Activated CD4-positive, alpha-beta T cell treated with anti-CD3 and anti-CD28 coated beads, Interleukin-2, amount 10 ng/mL, durations not matched to agents 7 days and 5 days (primary cell): ENCODE measurements around the gene ITPR1. TPM values are rescaled to one million over a fixed set of nuclear protein-coding genes. Genes with fewer than 3 reads are reported as not detected.

ENCODE experiments used
- CTCF ChIA-PET: fragments of 350-600 bp; sonication (Branson Sonifier 250); formaldehyde crosslinking; loops from one replicate; lab custom pipeline; 2021; ENCODE audit warnings: antibody characterized with exemption; lab: Charles Lee
- POLR2A ChIA-PET: fragments of 350-600 bp; sonication (Branson Sonifier 250); formaldehyde crosslinking; loops from one replicate; lab custom pipeline; 2021; ENCODE audit warnings: antibody characterized with exemption; lab: Charles Lee
- DNase-seq: peaks from one replicate; pipeline ENCODE4 v3.0.0-alpha.2; 2020
- H3K27ac Mint-ChIP-seq: one replicate; pipeline ENCODE4 v1.8.0; 2021; ENCODE audit warnings: mild to moderate bottlenecking, moderate library complexity, mixed read lengths
- H3K27me3 Mint-ChIP-seq: one replicate; pipeline ENCODE4 v1.8.0; 2021; ENCODE audit warnings: mixed read lengths
- H3K36me3 Mint-ChIP-seq: one replicate; pipeline ENCODE4 v1.8.0; 2021; ENCODE audit warnings: low read depth, mixed read lengths
- H3K4me1 Mint-ChIP-seq: one replicate; pipeline ENCODE4 v1.8.0; 2021; ENCODE audit warnings: mixed read lengths
- H3K4me3 Mint-ChIP-seq: one replicate; pipeline ENCODE4 v1.8.0; 2021; ENCODE audit warnings: mild to moderate bottlenecking, moderate library complexity, mixed read lengths
- H3K9me3 Mint-ChIP-seq: one replicate; pipeline ENCODE4 v1.8.0; 2021; ENCODE audit warnings: mixed read lengths
- total RNA-seq, 2 experiments: library from RNA; stranded (reverse); gene quantifications; one replicate each; pipeline ENCODE4 v1.2.3, GENCODE V29; 2021

ITPR1 gene
- total RNA-seq, 2 experiments from 2014 or later = 42.3 to 44.7 TPM

- H3K4me3 Mint-ChIP-seq = no peak overlapping the region
- peaks cover 76% of the 10 kb centered on the region for H3K36me3 Mint-ChIP-seq
- CTCF ChIA-PET = interaction anchor here (0.9 kb wide), 1 partner anchor 86 kb away, joined by 3 read pairs; no protein-coding TSS in a partner anchor
- peak overlapping the region; percentile 48 for H3K27ac Mint-ChIP-seq
- peaks cover 47% of the 10 kb centered on the region for H3K4me1 Mint-ChIP-seq
- DNase-seq = no peak
- peaks cover 16% of the 10 kb centered on the region for H3K9me3 Mint-ChIP-seq
- POLR2A ChIA-PET = no interaction called here
- no peaks in the 10 kb centered on the region for H3K27me3 Mint-ChIP-seq
Measured at GRCh38 chr3:4818986-4819693, 326.0 kb downstream of the ITPR1 start.

GRCh38 chr3:4819746-4820145, 326.6 kb downstream of the ITPR1 start:
- CTCF ChIA-PET = no interaction called here
- Mint-ChIP-seq H3K4me1 (peaks cover 53% of the 10 kb centered on the region), H3K36me3 (peaks cover 76% of the 10 kb centered on the region), H3K4me3 (no peak overlapping the region), H3K27me3 (no peaks in the 10 kb centered on the region), H3K27ac (no peak overlapping the region), H3K9me3 (peaks cover 16% of the 10 kb centered on the region)
- DNase-seq = no peak
- POLR2A ChIA-PET = no interaction called here

DNA sequence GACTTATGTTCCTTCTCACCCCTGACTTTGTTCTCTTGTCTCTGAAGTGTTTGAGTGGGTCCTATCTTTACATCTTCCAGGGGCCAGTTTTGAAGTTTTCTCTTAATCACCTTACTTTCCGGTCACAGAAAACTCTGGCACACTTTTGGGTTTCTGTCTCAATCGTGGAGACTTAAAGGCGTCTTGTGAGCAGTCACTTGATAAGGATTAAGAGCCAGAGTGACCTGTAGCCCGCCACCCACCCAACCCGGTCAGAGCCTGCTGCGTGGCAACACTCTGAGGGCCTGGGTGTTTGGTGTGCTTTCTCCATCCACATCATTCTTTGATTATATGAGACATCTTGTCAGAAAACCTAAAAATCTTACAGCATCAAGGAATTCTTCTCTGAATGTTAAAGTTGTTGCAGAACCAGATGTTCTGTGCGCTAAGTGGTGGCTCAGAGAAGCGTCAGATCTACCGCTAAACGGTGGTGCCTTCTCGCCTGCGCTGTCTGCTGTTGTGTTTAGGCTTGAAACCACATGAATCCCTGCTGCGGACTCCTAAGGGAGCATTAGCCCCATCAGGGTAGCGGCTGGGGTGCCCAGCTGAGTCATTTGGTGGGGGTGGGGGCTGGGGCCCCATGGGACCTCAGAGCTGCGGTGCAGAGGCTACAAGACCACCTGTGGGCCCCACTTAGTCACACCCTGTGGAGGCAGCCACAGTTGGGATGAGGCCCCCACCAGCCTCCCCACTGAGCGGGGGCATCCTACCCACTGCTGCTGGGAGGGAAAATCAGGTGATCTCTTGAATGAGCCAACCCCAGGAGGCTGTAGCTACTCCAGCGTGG, 327.4 kb downstream of the ITPR1 start:
- H3K27ac Mint-ChIP-seq = peak overlapping the region; percentile 13
- H3K9me3 Mint-ChIP-seq = peaks cover 16% of the 10 kb centered on the region
- ChIA-PET CTCF (interaction anchor here (0.5 to 2.0 kb wide), 11 partner anchors 11 to 160 kb away, joined by 3 to 10 read pairs (median 4); no protein-coding TSS in a partner anchor), POLR2A (no interaction called here)
- H3K27me3 Mint-ChIP-seq = no peaks in the 10 kb centered on the region
- no peak overlapping the region for H3K4me3 Mint-ChIP-seq
- no peak for DNase-seq
- peaks cover 75% of the 10 kb centered on the region for H3K36me3 Mint-ChIP-seq
- peaks cover 59% of the 10 kb centered on the region for H3K4me1 Mint-ChIP-seq

DNA sequence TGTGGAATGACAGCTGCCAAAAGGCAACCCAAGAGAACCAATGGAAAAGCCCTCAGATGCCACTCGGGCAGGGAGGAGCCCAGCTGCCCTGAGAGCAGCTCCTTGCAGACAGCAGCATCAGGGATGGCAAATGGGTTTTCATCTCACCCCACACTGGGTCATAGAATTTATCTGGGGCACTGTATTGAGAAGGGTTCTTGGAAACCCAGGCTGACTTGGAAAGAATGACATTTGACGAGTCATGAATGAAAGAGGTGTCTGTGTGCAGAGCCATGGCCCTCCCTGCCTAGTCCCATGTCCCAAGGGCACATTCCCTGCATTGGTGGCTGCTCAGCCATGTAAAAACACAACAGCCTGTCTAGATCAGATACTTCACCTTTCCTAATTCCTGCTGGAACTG, 328.2 kb downstream of the ITPR1 start:
- POLR2A ChIA-PET = interaction anchor here (1.4 kb wide), 2 partner anchors 158 to 163 kb away, joined by 5 read pairs; partner anchors contain the start of gene BHLHE40
- Mint-ChIP-seq H3K27me3 (no peaks in the 10 kb centered on the region), H3K36me3 (peaks cover 76% of the 10 kb centered on the region), H3K9me3 (peaks cover 14% of the 10 kb centered on the region), H3K27ac (peak overlapping the region; percentile 89), H3K4me3 (no peak overlapping the region), H3K4me1 (peaks cover 67% of the 10 kb centered on the region)
- CTCF ChIA-PET = interaction anchor here (0.5 to 2.0 kb wide), 15 partner anchors 10 to 221 kb away, joined by 3 to 10 read pairs (median 3); no protein-coding TSS in a partner anchor
- DNase-seq = no peak

DNA sequence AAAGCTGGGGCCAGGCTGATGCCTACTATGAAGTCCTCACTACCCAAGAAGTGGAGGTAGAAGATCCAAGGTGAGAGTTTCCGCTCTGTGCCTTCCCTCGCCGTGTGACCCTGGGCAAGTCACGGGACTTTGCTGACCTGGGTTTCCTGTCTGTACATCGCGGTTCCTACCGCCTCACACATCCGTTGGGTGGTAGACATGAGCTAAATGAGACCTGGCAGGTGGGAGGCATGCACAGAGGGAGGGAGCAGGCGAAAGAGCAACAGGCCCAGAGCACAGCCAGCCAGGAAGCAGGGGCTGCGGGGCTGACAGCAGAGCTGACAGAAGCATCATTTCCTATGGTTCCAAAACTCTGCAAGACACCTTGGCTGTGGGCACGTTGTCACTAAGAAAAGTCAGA, 328.8 kb downstream of the ITPR1 start:
- peak; percentile 89 for DNase-seq
- POLR2A ChIA-PET = interaction anchor here (0.6 to 1.4 kb wide), 4 partner anchors 10 to 164 kb away, joined by 3 to 5 read pairs (median 4); partner anchors contain the start of gene BHLHE40
- no peaks in the 10 kb centered on the region for H3K27me3 Mint-ChIP-seq
- H3K36me3 Mint-ChIP-seq = peaks cover 76% of the 10 kb centered on the region
- peaks cover 73% of the 10 kb centered on the region for H3K4me1 Mint-ChIP-seq
- CTCF ChIA-PET = interaction anchor here (0.7 to 2.0 kb wide), 17 partner anchors 10 to 236 kb away, joined by 3 to 10 read pairs (median 4); partner anchors contain the start of gene BHLHE40
- H3K9me3 Mint-ChIP-seq = peaks cover 12% of the 10 kb centered on the region
- peak overlapping the region; percentile 89 for H3K27ac Mint-ChIP-seq
- H3K4me3 Mint-ChIP-seq = peak overlapping the region; percentile 8

GRCh38 chr3:4822568-4822967, 329.4 kb downstream of the ITPR1 start:
- ChIA-PET CTCF (interaction anchor here (0.7 to 2.0 kb wide), 15 partner anchors 9 to 235 kb away, joined by 3 to 10 read pairs (median 4); partner anchors contain the start of gene BHLHE40), POLR2A (interaction anchor here (0.6 to 1.4 kb wide), 3 partner anchors 157 to 163 kb away, joined by 3 to 5 read pairs (median 5); partner anchors contain the start of gene BHLHE40)
- Mint-ChIP-seq H3K9me3 (peaks cover 6% of the 10 kb centered on the region), H3K4me3 (peak overlapping the region; percentile 8), H3K4me1 (peaks cover 79% of the 10 kb centered on the region), H3K27ac (peak overlapping the region; percentile 89), H3K36me3 (peaks cover 76% of the 10 kb centered on the region), H3K27me3 (no peaks in the 10 kb centered on the region)
- no peak for DNase-seq

DNA sequence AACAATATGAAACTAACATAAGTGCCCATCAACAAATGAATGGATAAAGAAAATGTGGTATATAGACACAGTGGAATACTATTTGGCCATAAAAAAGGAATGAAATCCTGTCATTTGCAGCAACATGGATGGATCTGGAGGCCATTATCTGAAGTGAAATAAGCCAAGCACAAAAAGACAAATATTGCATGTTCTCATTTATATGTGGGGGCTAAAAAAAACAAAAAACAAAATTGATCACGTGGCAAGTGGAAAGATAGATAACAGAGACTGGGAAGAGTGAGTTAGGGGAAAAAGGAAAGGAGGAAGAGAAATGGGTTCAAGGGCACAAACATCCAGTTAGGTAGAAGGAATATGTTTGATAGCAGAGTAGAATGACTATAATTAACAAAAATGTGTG, 330.2 kb downstream of the ITPR1 start:
- H3K4me3 Mint-ChIP-seq = peak overlapping the region; percentile 1
- no peaks in the 10 kb centered on the region for H3K27me3 Mint-ChIP-seq
- POLR2A ChIA-PET = no interaction called here
- DNase-seq = no peak
- H3K4me1 Mint-ChIP-seq = peaks cover 87% of the 10 kb centered on the region
- peaks cover 75% of the 10 kb centered on the region for H3K36me3 Mint-ChIP-seq
- CTCF ChIA-PET = interaction anchor here (1.1 to 2.3 kb wide), 4 partner anchors 28 to 153 kb away, joined by 3 to 9 read pairs (median 5); no protein-coding TSS in a partner anchor
- no peaks in the 10 kb centered on the region for H3K9me3 Mint-ChIP-seq
- peak overlapping the region; percentile 47 for H3K27ac Mint-ChIP-seq

GRCh38 chr3:4823986-4824925, 331.1 kb downstream of the ITPR1 start:
- no peak for DNase-seq
- Mint-ChIP-seq H3K27ac (peak overlapping the region; percentile 88), H3K4me3 (peak overlapping the region; percentile 74), H3K4me1 (peaks cover 96% of the 10 kb centered on the region), H3K36me3 (peaks cover 76% of the 10 kb centered on the region), H3K27me3 (no peaks in the 10 kb centered on the region), H3K9me3 (no peaks in the 10 kb centered on the region)
- ChIA-PET CTCF (interaction anchor here (0.6 to 2.3 kb wide), 9 partner anchors 11 to 159 kb away, joined by 3 to 10 read pairs (median 3); no protein-coding TSS in a partner anchor), POLR2A (no interaction called here)

- H3K9me3 Mint-ChIP-seq = no peaks in the 10 kb centered on the region
- CTCF ChIA-PET = interaction anchor here (0.9 to 2.3 kb wide), 6 partner anchors 63 to 158 kb away, joined by 3 to 10 read pairs (median 5); no protein-coding TSS in a partner anchor
- H3K4me3 Mint-ChIP-seq = peak overlapping the region; percentile 74
- H3K27me3 Mint-ChIP-seq = no peaks in the 10 kb centered on the region
- peaks cover 98% of the 10 kb centered on the region for H3K4me1 Mint-ChIP-seq
- DNase-seq = no peak
- H3K36me3 Mint-ChIP-seq = peaks cover 76% of the 10 kb centered on the region
- peak overlapping the region; percentile 88 for H3K27ac Mint-ChIP-seq
- POLR2A ChIA-PET = no interaction called here
Measured at GRCh38 chr3:4824926-4825325, 331.8 kb downstream of the ITPR1 start.

GRCh38 chr3:4825436-4826236, 332.5 kb downstream of the ITPR1 start:
- H3K27me3 Mint-ChIP-seq = no peaks in the 10 kb centered on the region
- CTCF ChIA-PET = interaction anchor here (1.1 to 3.7 kb wide), 9 partner anchors 9 to 157 kb away, joined by 3 to 21 read pairs (median 6); partner anchors contain the start of gene BHLHE40
- H3K4me3 Mint-ChIP-seq = peak overlapping the region; percentile 74
- peak; percentile 68 for DNase-seq
- POLR2A ChIA-PET = interaction anchor here (0.7 kb wide), 1 partner anchor 13 kb away, joined by 3 read pairs; no protein-coding TSS in a partner anchor
- no peaks in the 10 kb centered on the region for H3K9me3 Mint-ChIP-seq
- peaks cover 97% of the 10 kb centered on the region for H3K4me1 Mint-ChIP-seq
- H3K27ac Mint-ChIP-seq = peak overlapping the region; percentile 88
- H3K36me3 Mint-ChIP-seq = peaks cover 73% of the 10 kb centered on the region
